IMR-90 (cell line): ENCODE results near the gene KMT2E. TPM values are rescaled to one million over a fixed set of nuclear protein-coding genes. Genes with fewer than 3 reads are reported as not detected.

ENCODE experiments used
- ATAC-seq: fragments of 200-7000 bp; cut with Tn5 transposase; 2 replicates; pipeline ENCODE4 v1.9.1; 2020; ENCODE audit warnings: low read depth, mild to moderate bottlenecking, moderate library complexity
- BruUV-seq: library from RNA; stranded (reverse); fragments of 400-500 nt; replicated peaks from 2 replicates; lab custom pipeline; 2021; lab: Mats Ljungman, UMichigan
- CTCF ChIA-PET: fragments of 300-600 bp; formaldehyde crosslinking; extraction: SDS; loops from one replicate; lab custom pipeline; 2021; ENCODE audit warnings: antibody characterized with exemption; lab: Yijun Ruan, JAX
- POLR2A ChIA-PET: fragments of 300-600 bp; sonication (Branson Sonifier 250); formaldehyde crosslinking; loops from one replicate; lab custom pipeline; 2022; ENCODE audit warnings: antibody characterized with exemption; ENCODE audit not compliant: unreplicated experiment; lab: Charles Lee
- DNase-seq: peaks from one replicate; pipeline ENCODE4 v3.0.0; 2013
- H2AFZ ChIP-seq: replicated peaks from 2 replicates; pipeline ENCODE3; 2013; ENCODE audit warnings: low read length, mild to moderate bottlenecking; ENCODE audit not compliant: poor library complexity
- H2AK5ac ChIP-seq: 2 replicates; pipeline ENCODE4 v1.6.1; 2013; ENCODE audit warnings: low read depth, low read length, inconsistent platforms
- H2AK9ac ChIP-seq: replicated peaks from 2 replicates; pipeline ENCODE3; 2013; ENCODE audit warnings: mild to moderate bottlenecking, low read depth, low read length, moderate library complexity; ENCODE audit not compliant: poor library complexity
- H2BK120ac ChIP-seq: 2 replicates; pipeline ENCODE4 v1.6.1; 2013; ENCODE audit warnings: low read depth, low read length, inconsistent platforms
- H2BK15ac ChIP-seq: 3 replicates; pipeline ENCODE4 v1.6.1; 2013; ENCODE audit warnings: low read depth, low read length, inconsistent platforms
- H2BK20ac ChIP-seq: 2 replicates; pipeline ENCODE4 v1.6.1; 2013; ENCODE audit warnings: low read depth, mild to moderate bottlenecking, inconsistent platforms, low read length, moderate library complexity
- H2BK5ac ChIP-seq: 2 replicates; pipeline ENCODE4 v1.6.1; 2013; ENCODE audit warnings: mild to moderate bottlenecking, low read depth, low read length, inconsistent platforms; ENCODE audit not compliant: poor library complexity, severe bottlenecking
- H3K14ac ChIP-seq: replicated peaks from 2 replicates; pipeline ENCODE4 v1.6.1; 2013; ENCODE audit warnings: low read depth, low read length, inconsistent platforms
- H3K18ac ChIP-seq: 2 replicates; pipeline ENCODE4 v1.6.1; 2013; ENCODE audit warnings: low read depth, low read length, control low read depth
- H3K23ac ChIP-seq: 2 replicates; pipeline ENCODE4 v1.6.1; 2013; ENCODE audit warnings: low read depth, low read length, inconsistent platforms
- H3K27ac ChIP-seq: 2 replicates; pipeline ENCODE4 v1.5.1; 2013; ENCODE audit warnings: mild to moderate bottlenecking, control low read depth, low read length; ENCODE audit not compliant: insufficient read depth
- H3K27me3 ChIP-seq: 2 replicates; pipeline ENCODE4 v1.6.1; 2013; ENCODE audit warnings: low read length; ENCODE audit not compliant: control insufficient read depth, insufficient read depth
- H3K36me3 ChIP-seq: 2 replicates; pipeline ENCODE4 v1.6.1; 2013; ENCODE audit warnings: low read length, mixed read lengths; ENCODE audit not compliant: control insufficient read depth, insufficient read depth
- H3K4ac ChIP-seq: 2 replicates; pipeline ENCODE4 v1.6.1; 2013; ENCODE audit warnings: low read depth, low read length, inconsistent platforms
- H3K4me1 ChIP-seq: 2 replicates; pipeline ENCODE4 v1.6.1; 2013; ENCODE audit warnings: low read length, mixed read lengths; ENCODE audit not compliant: control insufficient read depth, insufficient read depth
- H3K4me2 ChIP-seq: 2 replicates; pipeline ENCODE4 v1.6.1; 2013; ENCODE audit warnings: low read depth, mild to moderate bottlenecking, control low read depth, low read length, moderate library complexity
- H3K4me3 ChIP-seq: 2 replicates; pipeline ENCODE4 v1.5.1; 2013; ENCODE audit warnings: low read depth, mild to moderate bottlenecking, control low read depth, low read length, moderate library complexity; ENCODE audit not compliant: insufficient read depth
- H3K56ac ChIP-seq: 2 replicates; pipeline ENCODE4 v1.6.1; 2013; ENCODE audit warnings: low read length, inconsistent platforms; ENCODE audit not compliant: insufficient read depth; ENCODE audit errors: extremely low read depth
- H3K79me1 ChIP-seq, 2 experiments: 2 replicates each; pipeline ENCODE4 v1.6.1; 2013; ENCODE audit warnings: low read length in 2 of 2, inconsistent platforms in 1 of 2, low read depth in 1 of 2
- H3K9ac ChIP-seq: 2 replicates; pipeline ENCODE4 v1.6.1; 2013; ENCODE audit warnings: low read depth, low read length, control low read depth
- H3K9me1 ChIP-seq: 2 replicates; pipeline ENCODE4 v1.6.1; 2013; ENCODE audit warnings: low read length, inconsistent platforms; ENCODE audit not compliant: insufficient read depth
- H3K9me3 ChIP-seq: 2 replicates; pipeline ENCODE4 v1.6.1; 2013; ENCODE audit warnings: low read length; ENCODE audit not compliant: control insufficient read depth, insufficient read depth
- H4K20me1 ChIP-seq: 2 replicates; pipeline ENCODE4 v1.6.1; 2013; ENCODE audit warnings: low read length, inconsistent platforms; ENCODE audit not compliant: insufficient read depth
- H4K5ac ChIP-seq: 2 replicates; pipeline ENCODE4 v1.6.1; 2013; ENCODE audit warnings: mild to moderate bottlenecking, low read depth, low read length, control low read depth
- H4K8ac ChIP-seq, 2 experiments: 2 replicates each; pipeline ENCODE4 v1.6.1; 2013; ENCODE audit warnings: low read depth in 2 of 2, low read length in 2 of 2, control low read depth in 1 of 2, inconsistent platforms in 1 of 2
- H4K91ac ChIP-seq: 2 replicates; pipeline ENCODE4 v1.6.1; 2013; ENCODE audit warnings: low read depth, low read length, inconsistent platforms; ENCODE audit not compliant: insufficient read depth
- RFX5 ChIP-seq: IDR thresholded peaks from 2 replicates; pipeline ENCODE4 v1.8.0; 2012; ENCODE audit warnings: low read depth, mild to moderate bottlenecking, low read length, moderate library complexity
- WGBS, 2 experiments: methylation state at CpG; one replicate each; pipeline versions ENCODE4 v1.1.5 to v1.1.7; 2013; ENCODE audit warnings: missing lambda C conversion rate in 2 of 2; ENCODE audit not compliant: insufficient read length in 1 of 2; ENCODE audit errors: extremely low coverage in 2 of 2; 5-methylcytosine and 5-hydroxymethylcytosine counted together
- dilution Hi-C: fragments of 300-500 bp; cut with HindIII; formaldehyde crosslinking; loops from one replicate; pipeline ENCODE4 v1.14.3; 2018; ENCODE audit warnings: low sequenced_read_pairs; ENCODE audit not compliant: unreplicated experiment
- in situ Hi-C: fragments of 300-500 bp; cut with MboI; formaldehyde crosslinking; loops from 3 replicates; pipeline ENCODE4 v1.14.3; 2019; ENCODE audit warnings: low sequenced_read_pairs, inconsistent platforms, mixed read lengths
- intact Hi-C: fragments of 100-400 bp; cut with micrococcal nuclease; formaldehyde crosslinking; loops from 2 replicates; pipeline ENCODE4 v1.10.0; 2022
- polyA plus RNA-seq, 3 experiments: library from polyadenylated mRNA; depleted of rRNA; stranded (reverse); fragments of >200 nt; gene quantifications; 2 replicates each; pipeline ENCODE4 v1.2.3, GENCODE V29; 2012; ENCODE audit warnings: low replicate concordance in 1 of 3
- total RNA-seq: library from RNA; depleted of rRNA; stranded (reverse); fragments of >200 nt; gene quantifications from 2 replicates; pipeline ENCODE4 v1.2.3, GENCODE V29; 2012
- TF ChIP-seq, protein P1 (sequence below): fragments of 150-350 bp; IDR thresholded peaks from 2 replicates; pipeline ENCODE4 v1.6.1; 2016; ENCODE audit warnings: low read depth, mild to moderate bottlenecking, low read length, moderate library complexity, borderline replicate concordance
- TF ChIP-seq, protein P2 (sequence below): conservative IDR thresholded peaks from 2 replicates; pipeline ENCODE4 v1.5.1; 2012; ENCODE audit warnings: mild to moderate bottlenecking, low read depth, low read length, improper control_type of control experiment

Gene KMT2E
- total and polyA plus RNA-seq, 2 of the 4 experiments (the other 2 are of a cell fraction): 16.8 to 79.2 TPM

DNA sequence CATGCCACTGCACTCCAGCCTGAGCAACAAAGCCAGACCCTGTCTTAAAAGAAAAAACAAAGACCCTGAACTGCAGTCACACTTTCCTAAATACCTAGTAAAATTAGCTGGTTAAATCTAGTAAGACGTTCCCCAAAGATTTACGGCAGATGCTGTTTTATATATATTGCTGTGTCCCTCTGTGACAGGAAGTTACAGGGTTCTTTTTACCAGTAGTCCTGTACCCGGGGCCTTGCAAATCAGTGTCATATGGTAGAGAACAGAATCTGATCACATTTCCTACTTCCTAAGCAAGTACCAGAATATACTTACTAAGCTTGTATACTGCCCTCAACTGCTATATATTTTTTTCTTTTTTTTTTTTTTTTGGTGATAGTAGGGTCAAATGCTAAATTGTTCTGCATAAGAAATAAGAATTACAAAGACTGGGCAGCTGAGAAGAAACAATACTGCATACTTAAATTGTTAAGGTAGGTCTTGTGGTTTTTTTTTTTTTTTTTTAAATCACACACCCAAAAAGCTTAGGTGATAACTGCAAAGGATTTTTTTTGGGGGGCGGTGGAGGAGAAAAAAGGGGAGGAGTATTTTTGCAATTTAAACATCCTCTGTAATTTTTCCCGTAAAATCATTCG lies 27.3 kb upstream of the KMT2E start:
- POLR2A ChIA-PET: no interaction called here

More for the DNA sequence above, 27.3 kb upstream of the KMT2E start:
- in situ Hi-C loops: no loop called here
- no peak overlapping the region for H2BK120ac ChIP-seq
- no peak overlapping the region for H3K27ac ChIP-seq
- H4K20me1 ChIP-seq: peaks cover 7% of the 10 kb centered on the region
- peaks cover 12% of the 10 kb centered on the region for H3K9me1 ChIP-seq
- intact Hi-C loops: no loop called here
- ATAC-seq (no peak), DNase-seq (no peak)
- no peak overlapping the region for H4K8ac ChIP-seq
- H3K23ac ChIP-seq: no peak overlapping the region
- H3K18ac ChIP-seq: no peak overlapping the region
- H3K27me3 ChIP-seq: no peaks in the 10 kb centered on the region
- H2AFZ ChIP-seq: no peak overlapping the region
- no CpG with 5 or more reads among the region's 6 CpGs for WGBS, 2 experiments
- H2BK5ac ChIP-seq: no peak overlapping the region
- H2AK5ac ChIP-seq: no peak overlapping the region
- no peak overlapping the region for H3K4ac ChIP-seq
- H3K4me1 ChIP-seq: peaks cover 15% of the 10 kb centered on the region
- no TSS peak for BruUV-seq
- H3K9me3 ChIP-seq: no peaks in the 10 kb centered on the region
- TF ChIP-seq, protein P1, sequence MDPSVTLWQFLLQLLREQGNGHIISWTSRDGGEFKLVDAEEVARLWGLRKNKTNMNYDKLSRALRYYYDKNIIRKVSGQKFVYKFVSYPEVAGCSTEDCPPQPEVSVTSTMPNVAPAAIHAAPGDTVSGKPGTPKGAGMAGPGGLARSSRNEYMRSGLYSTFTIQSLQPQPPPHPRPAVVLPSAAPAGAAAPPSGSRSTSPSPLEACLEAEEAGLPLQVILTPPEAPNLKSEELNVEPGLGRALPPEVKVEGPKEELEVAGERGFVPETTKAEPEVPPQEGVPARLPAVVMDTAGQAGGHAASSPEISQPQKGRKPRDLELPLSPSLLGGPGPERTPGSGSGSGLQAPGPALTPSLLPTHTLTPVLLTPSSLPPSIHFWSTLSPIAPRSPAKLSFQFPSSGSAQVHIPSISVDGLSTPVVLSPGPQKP: no peak
- TF ChIP-seq, protein P2, sequence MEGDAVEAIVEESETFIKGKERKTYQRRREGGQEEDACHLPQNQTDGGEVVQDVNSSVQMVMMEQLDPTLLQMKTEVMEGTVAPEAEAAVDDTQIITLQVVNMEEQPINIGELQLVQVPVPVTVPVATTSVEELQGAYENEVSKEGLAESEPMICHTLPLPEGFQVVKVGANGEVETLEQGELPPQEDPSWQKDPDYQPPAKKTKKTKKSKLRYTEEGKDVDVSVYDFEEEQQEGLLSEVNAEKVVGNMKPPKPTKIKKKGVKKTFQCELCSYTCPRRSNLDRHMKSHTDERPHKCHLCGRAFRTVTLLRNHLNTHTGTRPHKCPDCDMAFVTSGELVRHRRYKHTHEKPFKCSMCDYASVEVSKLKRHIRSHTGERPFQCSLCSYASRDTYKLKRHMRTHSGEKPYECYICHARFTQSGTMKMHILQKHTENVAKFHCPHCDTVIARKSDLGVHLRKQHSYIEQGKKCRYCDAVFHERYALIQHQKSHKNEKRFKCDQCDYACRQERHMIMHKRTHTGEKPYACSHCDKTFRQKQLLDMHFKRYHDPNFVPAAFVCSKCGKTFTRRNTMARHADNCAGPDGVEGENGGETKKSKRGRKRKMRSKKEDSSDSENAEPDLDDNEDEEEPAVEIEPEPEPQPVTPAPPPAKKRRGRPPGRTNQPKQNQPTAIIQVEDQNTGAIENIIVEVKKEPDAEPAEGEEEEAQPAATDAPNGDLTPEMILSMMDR: no peak
- TF ChIP-seq RFX5: no peak
- no peak overlapping the region for H3K14ac ChIP-seq
- H3K36me3 ChIP-seq: peaks cover 12% of the 10 kb centered on the region; the same call in 1 of the 2 replicates
- no peak overlapping the region for H3K4me3 ChIP-seq
- no peak overlapping the region for H2BK20ac ChIP-seq
- no peak overlapping the region for H3K4me2 ChIP-seq
- CTCF ChIA-PET: no interaction called here
- H3K9ac ChIP-seq: no peak overlapping the region
- H4K5ac ChIP-seq: no peak overlapping the region
- no peak overlapping the region for H2BK15ac ChIP-seq
- dilution Hi-C loops: no loop called here
- peaks cover 17 to 57% of the 10 kb centered on the region in 2 experiments; a peak in 3 of 4 replicates for H3K79me1 ChIP-seq
- no peak overlapping the region for H4K91ac ChIP-seq
- no peak overlapping the region for H2AK9ac ChIP-seq
- no peak overlapping the region for H3K56ac ChIP-seq
